ENCODE measurements around the gene C17orf67.

DNA sequence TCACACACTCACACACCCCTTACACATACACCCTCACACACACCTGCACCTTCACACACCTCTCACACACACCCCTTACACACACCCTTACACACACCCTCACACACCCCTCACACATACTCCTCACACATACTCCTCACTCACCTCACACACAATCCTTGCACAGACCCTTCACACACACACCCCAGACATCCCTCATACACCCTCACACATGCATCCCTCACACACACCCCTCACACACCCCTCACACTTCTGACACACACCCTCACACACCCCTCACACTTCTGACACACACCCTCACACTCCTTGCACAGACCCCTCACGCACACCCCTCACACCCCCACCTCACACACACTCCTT lies 23.9 kb downstream of the C17orf67 start:
- TF ChIP-seq POLR2A (IDR thresholded peaks at IDR 0.05; ENCODE audit: extremely low read depth, insufficient read length): no peak
- TF ChIP-seq, protein P1, sequence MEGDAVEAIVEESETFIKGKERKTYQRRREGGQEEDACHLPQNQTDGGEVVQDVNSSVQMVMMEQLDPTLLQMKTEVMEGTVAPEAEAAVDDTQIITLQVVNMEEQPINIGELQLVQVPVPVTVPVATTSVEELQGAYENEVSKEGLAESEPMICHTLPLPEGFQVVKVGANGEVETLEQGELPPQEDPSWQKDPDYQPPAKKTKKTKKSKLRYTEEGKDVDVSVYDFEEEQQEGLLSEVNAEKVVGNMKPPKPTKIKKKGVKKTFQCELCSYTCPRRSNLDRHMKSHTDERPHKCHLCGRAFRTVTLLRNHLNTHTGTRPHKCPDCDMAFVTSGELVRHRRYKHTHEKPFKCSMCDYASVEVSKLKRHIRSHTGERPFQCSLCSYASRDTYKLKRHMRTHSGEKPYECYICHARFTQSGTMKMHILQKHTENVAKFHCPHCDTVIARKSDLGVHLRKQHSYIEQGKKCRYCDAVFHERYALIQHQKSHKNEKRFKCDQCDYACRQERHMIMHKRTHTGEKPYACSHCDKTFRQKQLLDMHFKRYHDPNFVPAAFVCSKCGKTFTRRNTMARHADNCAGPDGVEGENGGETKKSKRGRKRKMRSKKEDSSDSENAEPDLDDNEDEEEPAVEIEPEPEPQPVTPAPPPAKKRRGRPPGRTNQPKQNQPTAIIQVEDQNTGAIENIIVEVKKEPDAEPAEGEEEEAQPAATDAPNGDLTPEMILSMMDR (IDR thresholded peaks at IDR 0.05; ENCODE audit: low read depth, low read length): no peak

All from NB4 (cell line).